Activated T-helper 2 cell treated with anti-CD3 and anti-CD28 coated beads, Interferon-gamma antibody, Interleukin-2, Interleukin-4, amounts not matched to agents 10 μg/mL and 5 μg/mL and 100 μg/mL, durations not matched to agents 14 hours and 24 hours and 36 hours (primary cell): ENCODE data around the gene CTCF. TPM values are rescaled to one million over a fixed set of nuclear protein-coding genes. Genes with fewer than 3 reads are reported as not detected.

Experiments used
- DNase-seq: peaks from one replicate; pipeline ENCODE4 v3.0.0; 2021; ENCODE audit warnings: low spot score
- H3K27ac Mint-ChIP-seq: one replicate; pipeline ENCODE4 v1.8.0; 2021; ENCODE audit warnings: mixed read lengths
- H3K27me3 Mint-ChIP-seq: one replicate; pipeline ENCODE4 v1.8.0; 2021; ENCODE audit warnings: low read depth, mixed read lengths
- H3K36me3 Mint-ChIP-seq: one replicate; pipeline ENCODE4 v1.8.0; 2021; ENCODE audit warnings: low read depth, mixed read lengths
- H3K4me1 Mint-ChIP-seq: one replicate; pipeline ENCODE4 v1.8.0; 2021; ENCODE audit warnings: low read depth, mixed read lengths
- H3K4me3 Mint-ChIP-seq: one replicate; pipeline ENCODE4 v1.8.0; 2021; ENCODE audit warnings: low read depth, mild to moderate bottlenecking, moderate library complexity, mixed read lengths
- H3K9me3 Mint-ChIP-seq: one replicate; pipeline ENCODE4 v1.8.0; 2021; ENCODE audit warnings: mixed read lengths
- intact Hi-C: fragments of 100-400 bp; cut with micrococcal nuclease; formaldehyde crosslinking; loops from one replicate; pipeline ENCODE4 v1.15.1; 2023
- total RNA-seq: library from RNA; stranded (reverse); gene quantifications from 2 replicates; pipeline ENCODE4 v1.2.3, GENCODE V29; 2022

Gene CTCF
- total RNA-seq, 1 donor from 2014 or later: 59.7 TPM

GRCh38 chr16:67538666-67539101 is 23.6 kb upstream of the CTCF start:
- intact Hi-C loops: loop anchor here (5.0 kb wide), 1 partner anchor 124 kb away; the partner anchor contains the start of genes ACD and PARD6A
- H3K4me3 Mint-ChIP-seq: peak overlapping the region; percentile 55
- no peak overlapping the region for H3K27ac Mint-ChIP-seq
- H3K9me3 Mint-ChIP-seq: no peaks in the 10 kb centered on the region
- H3K4me1 Mint-ChIP-seq: peaks cover 21% of the 10 kb centered on the region
- DNase-seq: no peak
- H3K36me3 Mint-ChIP-seq: peaks cover 11% of the 10 kb centered on the region
- H3K27me3 Mint-ChIP-seq: peaks cover 22% of the 10 kb centered on the region

DNA sequence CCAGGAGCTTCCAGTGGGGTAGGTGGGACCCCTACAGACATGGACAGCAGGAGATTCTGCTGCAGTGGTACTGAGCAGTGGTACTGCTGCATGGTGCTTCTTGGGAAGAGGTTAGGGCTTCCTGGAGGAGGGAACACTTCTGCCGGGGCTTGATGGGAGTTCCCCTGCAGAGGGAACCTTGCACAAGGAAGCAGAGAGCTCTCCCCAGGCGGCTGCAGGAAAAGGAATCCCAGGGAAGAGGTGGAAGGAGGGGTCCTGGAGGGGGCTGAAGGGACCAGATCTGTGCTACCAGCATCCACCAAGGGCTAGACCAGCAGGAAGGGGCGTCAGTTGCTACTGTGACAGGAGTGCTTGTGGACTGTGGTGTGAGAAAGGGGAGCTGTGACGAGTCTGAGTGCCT is 23.1 kb upstream of the CTCF start:
- peaks cover 11% of the 10 kb centered on the region for H3K36me3 Mint-ChIP-seq
- DNase-seq: no peak
- H3K27ac Mint-ChIP-seq: no peak overlapping the region

GRCh38 chr16:67539691-67540635 is 22.4 kb upstream of the CTCF start:
- Mint-ChIP-seq H3K27ac (no peak overlapping the region), H3K36me3 (peaks cover 11% of the 10 kb centered on the region), H3K4me1 (peaks cover 21% of the 10 kb centered on the region), H3K4me3 (no peak overlapping the region), H3K27me3 (peaks cover 20% of the 10 kb centered on the region), H3K9me3 (no peaks in the 10 kb centered on the region)
- no peak for DNase-seq
- intact Hi-C loops: loop anchor here (5.0 kb wide), 1 partner anchor 122 kb away; the partner anchor contains the start of genes ACD and PARD6A

More for the DNA sequence above, 23.1 kb upstream of the CTCF start:
- H3K4me1 Mint-ChIP-seq: peaks cover 21% of the 10 kb centered on the region
- H3K27me3 Mint-ChIP-seq: peaks cover 22% of the 10 kb centered on the region
- peak overlapping the region; percentile 60 for H3K4me3 Mint-ChIP-seq
- intact Hi-C loops: loop anchor here (5.0 kb wide), 1 partner anchor 123 kb away; the partner anchor contains the start of genes ACD and PARD6A
- no peaks in the 10 kb centered on the region for H3K9me3 Mint-ChIP-seq

DNA sequence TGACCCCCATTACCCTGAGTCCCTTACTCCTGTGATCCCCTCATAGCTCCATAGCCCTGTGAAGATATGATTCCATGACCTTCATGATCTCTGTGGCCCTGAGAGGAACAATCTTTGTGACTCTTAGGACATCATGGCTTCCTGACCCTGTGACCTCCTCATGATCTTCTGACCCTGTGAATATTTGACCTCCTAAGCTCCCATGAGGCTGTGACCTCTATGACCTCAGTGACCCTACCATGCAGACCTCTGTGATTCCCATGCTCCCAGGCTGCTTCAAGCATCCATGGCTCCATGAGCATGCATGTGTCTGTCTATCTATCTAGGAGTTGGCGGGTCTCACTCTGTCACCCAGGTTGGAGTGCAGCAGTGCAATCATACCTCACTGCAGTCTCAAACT is 21.6 kb upstream of the CTCF start:
- no peak for DNase-seq
- intact Hi-C loops: no loop called here
- Mint-ChIP-seq H3K4me3 (no peak overlapping the region), H3K4me1 (peaks cover 19% of the 10 kb centered on the region), H3K27me3 (peaks cover 12% of the 10 kb centered on the region), H3K9me3 (no peaks in the 10 kb centered on the region), H3K27ac (no peak overlapping the region), H3K36me3 (peaks cover 11% of the 10 kb centered on the region)

DNA sequence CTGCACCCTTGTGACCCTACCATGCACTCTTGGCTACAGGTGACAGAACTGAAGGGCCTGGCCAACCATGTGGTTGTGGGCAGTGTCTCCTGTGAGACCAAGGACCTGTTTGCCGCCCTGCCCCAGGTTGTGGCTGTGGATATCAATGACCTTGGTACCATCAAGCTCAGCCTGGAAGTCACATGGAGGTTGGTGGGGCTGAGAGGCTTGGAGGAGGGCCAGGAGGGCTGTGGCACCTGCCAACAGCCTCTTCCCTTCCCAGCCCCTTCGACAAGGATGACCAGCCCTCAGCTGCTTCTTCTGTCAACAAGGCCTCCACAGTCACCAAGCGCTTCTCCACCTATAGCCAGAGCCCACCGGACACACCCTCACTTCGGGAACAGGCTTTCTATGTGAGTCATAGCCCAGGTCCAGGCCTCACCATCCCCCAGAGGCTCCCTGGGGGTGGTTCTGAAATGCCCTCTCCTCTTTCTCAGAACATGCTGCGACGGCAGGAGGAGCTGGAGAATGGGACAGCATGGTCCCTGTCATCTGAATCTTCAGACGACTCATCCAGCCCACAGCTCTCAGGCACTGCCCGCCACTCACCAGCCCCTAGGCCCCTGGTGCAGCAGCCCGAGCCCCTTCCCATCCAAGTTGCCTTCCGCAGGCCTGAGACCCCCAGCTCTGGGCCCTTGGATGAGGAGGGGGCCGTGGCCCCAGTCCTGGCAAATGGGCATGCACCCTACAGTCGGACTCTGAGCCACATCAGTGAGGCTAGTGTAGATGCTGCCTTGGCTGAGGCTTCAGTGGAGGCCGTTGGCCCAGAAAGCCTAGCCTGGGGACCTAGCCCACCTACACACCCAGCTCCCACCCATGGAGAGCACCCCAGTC is 20.7 kb upstream of the CTCF start:
- Mint-ChIP-seq H3K4me1 (peaks cover 19% of the 10 kb centered on the region), H3K27ac (no peak overlapping the region), H3K27me3 (peaks cover 4% of the 10 kb centered on the region), H3K36me3 (peaks cover 17% of the 10 kb centered on the region), H3K4me3 (no peak overlapping the region), H3K9me3 (no peaks in the 10 kb centered on the region)
- intact Hi-C loops: loop anchor here (2.0 kb wide), 1 partner anchor 21 kb away; no protein-coding TSS in a partner anchor
- DNase-seq: no peak

DNA sequence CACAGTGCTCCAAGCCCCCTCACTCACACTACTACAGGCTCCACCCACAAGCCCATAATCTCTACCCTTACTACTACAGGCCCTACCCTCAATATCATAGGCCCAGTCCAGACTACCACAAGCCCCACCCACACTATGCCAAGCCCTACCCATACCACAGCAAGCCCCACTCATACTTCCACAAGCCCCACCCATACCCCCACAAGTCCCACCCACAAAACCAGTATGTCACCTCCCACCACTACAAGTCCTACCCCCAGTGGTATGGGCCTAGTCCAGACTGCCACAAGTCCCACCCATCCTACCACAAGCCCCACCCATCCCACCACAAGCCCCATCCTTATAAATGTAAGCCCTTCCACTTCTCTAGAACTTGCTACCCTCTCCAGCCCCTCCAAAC is 19.9 kb upstream of the CTCF start:
- intact Hi-C loops: loop anchor here (2.0 kb wide), 1 partner anchor 22 kb away; no protein-coding TSS in a partner anchor

GRCh38 chr16:67543036-67543435 is 19.3 kb upstream of the CTCF start:
- intact Hi-C loops: loop anchor here (2.0 kb wide), 1 partner anchor 22 kb away; no protein-coding TSS in a partner anchor
- Mint-ChIP-seq H3K9me3 (no peaks in the 10 kb centered on the region), H3K4me3 (no peak overlapping the region), H3K27ac (peak overlapping the region; percentile 33), H3K27me3 (no peaks in the 10 kb centered on the region), H3K4me1 (peaks cover 27% of the 10 kb centered on the region), H3K36me3 (peaks cover 24% of the 10 kb centered on the region)
- no peak for DNase-seq

More for the DNA sequence above, 19.9 kb upstream of the CTCF start:
- Mint-ChIP-seq H3K27me3 (no peaks in the 10 kb centered on the region), H3K36me3 (peaks cover 19% of the 10 kb centered on the region), H3K9me3 (no peaks in the 10 kb centered on the region), H3K4me3 (no peak overlapping the region), H3K4me1 (peaks cover 21% of the 10 kb centered on the region), H3K27ac (no peak overlapping the region)
- peak; percentile 81 for DNase-seq

- Mint-ChIP-seq H3K9me3 (no peaks in the 10 kb centered on the region), H3K27ac (no peak overlapping the region), H3K4me1 (peaks cover 31% of the 10 kb centered on the region), H3K36me3 (peaks cover 27% of the 10 kb centered on the region), H3K27me3 (no peaks in the 10 kb centered on the region), H3K4me3 (no peak overlapping the region)
- no peak for DNase-seq
- intact Hi-C loops: loop anchor here (2.0 kb wide), 1 partner anchor 23 kb away; no protein-coding TSS in a partner anchor
Measured at GRCh38 chr16:67543582-67543981, 18.7 kb upstream of the CTCF start.

DNA sequence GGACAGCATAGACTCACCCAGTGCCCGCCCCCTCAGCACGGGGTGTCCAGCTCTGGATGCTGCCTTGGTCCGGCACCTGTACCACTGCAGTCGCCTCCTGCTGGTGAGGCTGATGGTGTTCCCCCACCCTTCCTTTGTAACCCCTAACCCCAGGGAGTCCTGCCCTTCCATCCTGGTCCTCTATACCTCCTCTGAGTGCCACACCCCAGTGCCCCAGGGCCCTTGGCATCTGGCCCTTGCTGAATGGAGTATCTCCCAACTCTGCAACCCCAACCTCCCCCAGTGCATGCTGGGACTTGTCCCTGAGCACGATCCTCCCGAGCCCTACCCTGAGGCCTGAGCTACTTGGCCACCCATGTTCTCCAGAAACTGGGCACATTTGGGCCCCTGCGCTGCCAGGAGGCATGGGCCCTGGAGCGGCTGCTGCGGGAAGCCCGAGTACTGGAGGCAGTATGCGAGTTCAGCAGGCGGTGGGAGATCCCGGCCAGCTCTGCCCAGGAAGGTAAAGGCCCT is 17.9 kb upstream of the CTCF start:
- Mint-ChIP-seq H3K27ac (no peak overlapping the region), H3K4me3 (no peak overlapping the region), H3K27me3 (no peaks in the 10 kb centered on the region), H3K9me3 (no peaks in the 10 kb centered on the region), H3K4me1 (peaks cover 26% of the 10 kb centered on the region), H3K36me3 (peaks cover 27% of the 10 kb centered on the region)
- intact Hi-C loops: no loop called here
- DNase-seq: no peak

- H3K4me1 Mint-ChIP-seq: peaks cover 26% of the 10 kb centered on the region
- no peak for DNase-seq
- H3K9me3 Mint-ChIP-seq: no peaks in the 10 kb centered on the region
- H3K27me3 Mint-ChIP-seq: no peaks in the 10 kb centered on the region
- intact Hi-C loops: no loop called here
- H3K27ac Mint-ChIP-seq: no peak overlapping the region
- no peak overlapping the region for H3K4me3 Mint-ChIP-seq
- H3K36me3 Mint-ChIP-seq: peaks cover 24% of the 10 kb centered on the region
Measured at GRCh38 chr16:67544844-67545664, 17.3 kb upstream of the CTCF start.

DNA sequence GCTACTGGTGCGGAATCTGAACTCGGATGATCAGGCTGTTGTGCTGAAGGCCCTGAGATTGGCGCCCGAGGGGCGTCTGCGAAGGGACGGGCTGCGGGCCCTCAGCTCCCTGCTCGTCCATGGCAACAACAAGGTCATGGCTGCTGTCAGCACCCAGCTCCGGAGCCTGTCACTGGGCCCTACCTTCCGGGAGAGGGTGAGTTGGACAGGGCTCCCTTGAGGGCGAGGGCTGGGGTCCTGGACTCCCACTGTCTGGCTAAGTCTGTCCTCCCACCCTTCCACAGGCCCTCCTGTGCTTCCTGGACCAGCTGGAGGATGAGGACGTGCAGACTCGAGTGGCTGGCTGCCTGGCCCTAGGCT is 16.7 kb upstream of the CTCF start:
- Mint-ChIP-seq H3K4me3 (no peak overlapping the region), H3K9me3 (no peaks in the 10 kb centered on the region), H3K4me1 (peaks cover 26% of the 10 kb centered on the region), H3K27me3 (no peaks in the 10 kb centered on the region), H3K36me3 (peaks cover 24% of the 10 kb centered on the region), H3K27ac (no peak overlapping the region)
- intact Hi-C loops: no loop called here
- DNase-seq: no peak

DNA sequence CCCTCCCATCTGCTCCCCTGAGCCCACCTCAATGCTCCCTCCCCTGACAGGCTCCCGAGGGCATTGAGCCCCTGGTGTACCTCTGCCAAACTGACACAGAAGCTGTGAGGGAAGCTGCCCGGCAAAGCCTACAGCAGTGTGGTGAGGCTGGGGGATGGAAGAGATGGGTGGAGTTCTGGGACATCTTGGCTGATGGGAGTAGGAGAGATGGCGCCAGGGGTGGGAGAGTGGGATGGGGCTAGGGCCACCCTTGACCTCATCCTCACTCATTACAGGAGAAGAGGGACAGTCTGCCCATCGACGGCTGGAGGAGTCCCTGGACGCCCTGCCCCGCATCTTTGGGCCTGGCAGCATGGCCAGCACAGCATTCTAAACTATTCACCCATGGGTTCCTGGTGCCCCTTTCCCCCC is 16.2 kb upstream of the CTCF start:
- peaks cover 24% of the 10 kb centered on the region for H3K36me3 Mint-ChIP-seq
- H3K4me3 Mint-ChIP-seq: no peak overlapping the region
- peaks cover 26% of the 10 kb centered on the region for H3K4me1 Mint-ChIP-seq
- DNase-seq: no peak
- no peaks in the 10 kb centered on the region for H3K27me3 Mint-ChIP-seq
- H3K9me3 Mint-ChIP-seq: no peaks in the 10 kb centered on the region
- H3K27ac Mint-ChIP-seq: no peak overlapping the region
- intact Hi-C loops: no loop called here
